ENCODE measurements around the gene ABCA6.

Gene ABCA6

DNA sequence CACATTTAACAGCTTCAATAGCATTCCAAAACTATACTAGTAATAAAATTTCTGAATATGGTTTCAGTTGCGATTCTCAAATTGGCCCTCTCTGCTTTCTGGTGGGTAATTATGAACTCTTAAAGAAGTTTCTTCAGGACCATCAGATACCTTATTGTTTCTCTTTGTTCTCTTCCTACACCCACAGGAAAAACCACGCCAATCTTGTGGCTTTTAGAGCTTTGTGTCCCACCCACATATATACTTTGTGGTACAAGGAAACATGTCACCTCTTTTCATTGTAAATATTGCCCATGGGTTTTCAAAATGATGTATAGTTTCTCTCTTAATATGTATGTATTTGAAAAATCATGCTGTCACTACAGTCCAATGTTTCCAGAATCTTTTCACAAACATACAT, 93.1 kb downstream of the ABCA6 start:
- no peak for DNase-seq (ENCODE audit: low read depth in 2 of 2)

DNA sequence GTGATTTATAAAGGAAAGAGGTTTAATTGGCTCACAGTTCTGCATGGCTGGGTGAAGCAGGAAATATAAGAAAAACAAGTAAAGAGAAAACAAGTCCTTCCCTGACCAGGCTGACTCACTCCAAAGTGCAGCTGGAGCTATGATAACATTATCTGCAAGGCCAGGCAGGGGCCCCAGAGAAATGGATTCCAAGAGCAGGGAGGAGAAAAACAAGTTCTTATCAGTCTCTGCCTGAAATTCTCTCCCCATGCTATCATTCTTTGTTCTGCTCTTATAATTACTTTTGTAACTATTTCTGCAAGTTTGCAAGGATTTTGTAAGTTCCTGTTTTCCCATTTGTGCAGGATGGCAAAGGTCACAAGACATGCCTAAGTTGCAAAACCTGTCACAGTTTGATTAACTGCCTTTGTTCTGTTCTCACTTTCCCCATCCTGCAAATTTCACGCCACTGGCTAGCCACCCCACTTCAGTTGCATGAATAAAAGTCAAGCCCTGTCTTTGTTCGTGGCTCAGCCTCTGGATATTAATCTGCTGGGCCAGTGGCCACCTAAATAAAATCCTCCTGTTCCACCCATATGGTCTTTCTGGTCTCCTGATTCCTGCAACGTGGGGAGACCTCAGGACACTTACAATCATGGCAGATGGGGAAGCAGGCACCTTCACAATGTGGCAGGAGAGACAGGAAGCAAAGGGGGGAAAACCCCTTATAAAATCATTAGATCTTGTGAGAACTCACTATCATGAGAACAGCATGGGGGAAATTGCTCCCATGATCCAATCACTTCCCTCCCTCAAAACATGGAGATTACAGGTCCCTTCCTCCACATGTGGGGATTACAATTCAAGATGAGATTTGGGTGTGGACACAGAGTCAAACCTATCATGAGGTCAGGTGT, 94.1 kb downstream of the ABCA6 start:
- no peak for DNase-seq (ENCODE audit: low read depth in 2 of 2)

DNA sequence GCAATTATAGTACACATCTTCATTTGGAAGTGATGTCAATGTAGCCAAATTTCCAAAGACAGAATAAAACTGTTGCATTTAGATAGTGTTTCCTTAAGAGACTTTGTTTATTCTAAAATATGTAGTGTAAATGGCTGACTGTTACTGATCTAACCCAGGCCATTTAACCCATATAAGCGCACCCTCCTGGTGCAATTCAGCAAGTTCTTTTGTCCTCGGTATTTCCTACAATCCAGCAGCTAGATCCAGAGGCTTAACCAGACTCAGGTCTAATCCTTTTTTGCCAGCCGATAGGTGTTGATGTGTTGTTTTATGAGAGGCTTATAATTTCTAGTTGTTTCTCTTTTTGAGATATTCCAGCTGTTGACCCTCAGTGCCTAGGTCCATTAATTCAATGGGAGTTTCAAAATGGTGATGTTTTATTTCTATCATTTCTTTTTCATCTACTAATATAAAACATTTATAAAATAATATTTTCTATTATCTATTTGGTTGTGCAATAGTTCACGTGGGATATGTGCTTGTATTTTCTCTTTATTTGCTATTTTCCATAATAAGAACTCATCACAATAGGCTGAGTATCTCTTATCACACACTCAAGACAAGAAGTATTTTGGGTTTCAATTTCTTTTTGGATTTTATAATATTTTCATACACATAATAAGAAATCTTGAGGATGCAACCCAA, 95.4 kb downstream of the ABCA6 start:
- no peak for DNase-seq (ENCODE audit: low read depth in 2 of 2)

DNA sequence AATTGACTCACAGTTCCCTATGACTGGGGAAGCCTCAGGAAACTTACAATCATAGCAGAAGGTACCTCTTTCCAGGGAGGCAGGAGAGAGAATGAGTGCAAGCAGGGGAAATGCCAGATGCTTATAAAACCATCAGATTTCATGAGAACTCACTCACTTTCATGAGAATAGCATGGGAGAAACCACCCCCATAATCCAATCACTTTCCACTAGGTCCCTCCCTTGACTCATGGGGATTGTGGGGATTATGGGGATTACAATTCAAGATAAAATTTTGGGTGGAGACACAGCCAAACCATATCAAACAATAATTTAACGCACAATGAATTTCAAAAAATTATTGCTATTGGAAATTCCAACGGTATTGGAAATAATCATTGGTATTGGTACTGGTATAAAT, 96.0 kb downstream of the ABCA6 start:
- DNase-seq (ENCODE audit: low read depth in 2 of 2): no peak

DNA sequence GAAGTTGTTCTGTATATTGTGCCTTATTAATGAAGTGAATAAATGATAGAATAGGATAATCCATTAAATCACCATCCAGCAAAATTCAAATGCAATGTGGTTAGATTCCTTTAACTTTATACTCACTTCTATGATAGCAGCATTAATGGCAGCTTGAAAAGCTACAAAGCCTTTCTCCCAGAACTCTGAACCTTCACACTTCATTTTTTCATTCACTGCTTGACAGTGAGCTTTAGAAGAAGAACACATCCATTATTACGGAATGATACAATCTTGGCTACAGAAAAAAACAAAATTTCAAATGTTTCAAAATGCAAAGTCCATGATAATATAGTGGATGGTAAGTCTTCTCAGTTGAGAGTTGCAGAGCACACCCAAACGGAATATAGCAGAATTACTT, 97.3 kb downstream of the ABCA6 start:
- no peak for DNase-seq (ENCODE audit: low read depth in 2 of 2)

DNA sequence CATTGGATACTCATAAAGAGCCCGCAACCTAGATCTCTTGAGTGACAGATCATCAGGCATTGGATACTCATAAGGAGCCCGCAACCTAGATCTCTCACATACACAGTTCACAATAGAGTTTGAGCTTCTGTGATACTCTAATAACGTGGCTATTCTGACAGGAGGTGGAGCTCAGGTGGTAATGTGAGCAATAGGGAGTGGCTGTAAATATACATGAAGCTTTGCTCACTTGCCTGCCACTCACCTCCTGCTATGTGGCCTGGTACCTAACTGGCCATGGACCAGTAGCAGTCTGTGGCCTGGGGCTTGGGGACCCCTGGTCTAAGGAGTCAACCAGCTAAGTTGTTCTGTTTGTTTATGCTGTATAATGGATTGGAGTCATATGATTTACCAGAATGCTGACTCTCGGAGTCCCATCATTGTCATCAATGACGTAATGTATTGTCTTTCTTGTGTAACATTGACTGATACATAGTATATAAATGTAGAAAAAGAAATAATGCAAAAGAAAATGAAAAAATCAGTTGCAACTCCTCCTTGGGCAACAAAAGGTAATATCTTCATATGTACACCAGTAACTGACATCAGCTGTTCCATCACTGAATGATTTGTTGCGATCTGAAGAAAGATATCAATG, 98.5 kb downstream of the ABCA6 start:
- DNase-seq (ENCODE audit: low read depth in 2 of 2): no peak

DNA sequence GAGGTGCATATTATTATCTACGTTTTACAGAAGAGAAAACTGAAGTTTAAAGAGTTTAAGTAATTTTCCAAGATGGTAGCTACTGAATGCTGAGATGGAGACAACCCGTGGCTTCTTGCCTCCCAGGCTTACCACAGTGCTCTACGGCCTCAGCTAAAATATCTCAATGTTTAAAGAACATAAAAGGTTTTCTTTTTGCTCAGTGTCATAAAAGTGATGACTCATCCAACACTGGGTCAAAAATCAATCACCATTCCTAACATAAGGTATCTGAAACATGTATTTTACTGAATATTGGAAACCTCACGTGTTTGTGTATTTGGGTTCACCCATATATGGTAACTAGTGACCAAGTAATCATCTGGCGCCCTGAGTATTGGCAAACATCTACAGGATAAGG, 99.4 kb downstream of the ABCA6 start:
- no peak for DNase-seq (ENCODE audit: low read depth in 2 of 2)

DNA sequence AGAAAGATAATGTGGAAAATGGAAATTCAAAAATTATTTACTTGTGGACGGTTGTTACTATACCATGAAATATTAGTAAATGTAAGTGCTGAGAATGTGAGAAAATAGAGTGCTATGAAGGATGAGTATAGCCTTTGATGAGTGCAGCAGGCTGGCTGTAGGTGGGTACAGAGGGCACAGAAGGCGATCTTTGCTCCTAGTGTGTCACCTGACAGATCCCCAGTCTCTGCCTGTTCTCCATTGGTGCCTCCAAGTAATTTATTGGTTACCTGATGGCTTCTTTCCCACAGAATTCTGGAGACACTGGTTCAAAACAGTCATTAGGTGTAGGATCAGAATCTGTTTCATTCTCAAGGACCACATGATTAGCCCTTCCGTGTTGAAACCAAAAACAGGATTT, 109.9 kb downstream of the ABCA6 start:
- no peak for DNase-seq (ENCODE audit: low read depth in 2 of 2)

DNA sequence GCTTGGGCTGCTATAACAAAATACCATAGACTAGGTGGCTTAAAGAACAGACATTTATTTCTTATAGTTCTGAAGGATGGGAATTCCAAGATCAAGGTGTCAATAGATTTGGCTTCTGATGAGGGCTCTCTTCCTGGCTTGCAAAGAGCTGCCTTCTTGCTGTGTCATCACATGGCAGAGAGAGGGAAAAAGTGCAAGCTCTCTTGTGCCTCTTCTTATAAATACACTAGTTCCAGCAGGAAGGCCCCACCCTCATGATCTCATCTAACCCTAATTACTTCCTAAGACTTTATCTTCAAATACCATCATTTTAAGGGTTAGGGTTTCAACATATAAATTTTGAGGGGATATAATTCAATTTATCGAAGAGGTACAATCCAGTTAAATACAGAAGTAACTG, 111.5 kb downstream of the ABCA6 start:
- DNase-seq (ENCODE audit: low read depth in 2 of 2): no peak

All from stimulated activated CD8-positive, alpha-beta memory T cell treated with anti-CD3 and anti-CD28 coated beads, Interleukin-7, amount 100 ng/mL, for 4 hours (primary cell).